ENCODE data around the gene OR52J3.

OR52J3 gene

DNA sequence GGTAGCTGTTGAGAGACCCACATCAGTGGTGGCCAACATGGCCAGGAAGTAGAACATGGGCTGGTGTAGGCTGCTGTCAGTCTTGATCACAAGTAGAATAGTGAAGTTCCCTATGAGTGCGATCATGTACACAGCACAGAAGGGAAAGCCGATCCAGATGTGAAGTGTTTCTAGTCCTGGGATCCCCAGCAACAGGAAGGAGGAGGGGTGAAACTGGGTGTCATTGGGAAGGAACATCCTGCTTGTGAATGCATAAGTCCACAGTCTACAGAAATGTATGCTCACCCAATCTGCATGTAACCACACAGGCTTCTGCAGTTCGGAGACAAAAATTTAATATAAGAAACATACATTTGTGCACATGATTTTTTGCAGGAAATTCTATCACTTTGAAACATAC, 13.1 kb downstream of the OR52J3 start, which contains the start of gene OR52E2:
TSS of gene OR52E2 (minus strand) at position 237 of the 400 bp plus-strand sequence. CDS start at position 237, 0 bp downstream.
- Mint-ChIP-seq H3K9me3 (peaks cover 2 to 8% of the 10 kb centered on the region in 2 donors), H3K27ac (no peak within 1 kb of the TSS), H3K4me3 (no peak within 1 kb of the TSS), H3K36me3 (ENCODE audit: insufficient read depth) (no peaks in the 10 kb centered on the region), H3K27me3 (no peaks in the 10 kb centered on the region), H3K4me1 (ENCODE audit: low read depth in 2 of 2) (no peaks in the 10 kb centered on the region)
- no peak for ATAC-seq (replicated peaks)
- DNase-seq: no peak

GRCh38 chr11:5065027-5065426, 18.7 kb downstream of the OR52J3 start:
- Mint-ChIP-seq H3K9me3 (peaks cover 0 to 10% of the 10 kb centered on the region in 2 donors), H3K4me1 (ENCODE audit: low read depth in 2 of 2) (no peaks in the 10 kb centered on the region), H3K27me3 (no peaks in the 10 kb centered on the region), H3K4me3 (no peak overlapping the region), H3K36me3 (ENCODE audit: insufficient read depth) (no peaks in the 10 kb centered on the region), H3K27ac (no peak overlapping the region)
- no peak for DNase-seq
- ATAC-seq (replicated peaks): no peak

DNA sequence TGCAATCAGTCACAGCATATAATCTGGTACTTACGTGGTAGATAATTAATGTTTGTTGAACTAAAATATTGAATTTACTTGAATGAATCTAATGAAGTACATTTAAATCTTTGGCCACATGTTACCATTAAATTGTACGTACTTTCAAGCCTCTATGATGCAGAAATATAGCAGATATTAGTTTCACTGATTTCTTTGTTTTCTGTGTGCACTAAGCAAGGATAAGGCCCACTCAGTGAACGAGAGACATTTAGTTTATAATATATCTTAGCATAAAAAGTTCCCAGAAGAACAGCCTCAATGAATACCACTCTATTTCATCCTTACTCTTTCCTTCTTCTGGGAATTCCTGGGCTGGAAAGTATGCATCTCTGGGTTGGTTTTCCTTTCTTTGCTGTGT, 22.9 kb downstream of the OR52J3 start, which contains the start of gene OR52E1:
TSS of gene OR52E1 (plus strand) at position 301 of the 400 bp plus-strand sequence.
- Mint-ChIP-seq H3K36me3 (ENCODE audit: insufficient read depth) (no peaks in the 10 kb centered on the region), H3K9me3 (peaks cover 0 to 10% of the 10 kb centered on the region in 2 donors), H3K27ac (no peak within 1 kb of the TSS), H3K27me3 (no peaks in the 10 kb centered on the region), H3K4me3 (no peak within 1 kb of the TSS), H3K4me1 (ENCODE audit: low read depth in 2 of 2) (no peaks in the 10 kb centered on the region)
- DNase-seq: no peak
- ATAC-seq (replicated peaks): no peak

DNA sequence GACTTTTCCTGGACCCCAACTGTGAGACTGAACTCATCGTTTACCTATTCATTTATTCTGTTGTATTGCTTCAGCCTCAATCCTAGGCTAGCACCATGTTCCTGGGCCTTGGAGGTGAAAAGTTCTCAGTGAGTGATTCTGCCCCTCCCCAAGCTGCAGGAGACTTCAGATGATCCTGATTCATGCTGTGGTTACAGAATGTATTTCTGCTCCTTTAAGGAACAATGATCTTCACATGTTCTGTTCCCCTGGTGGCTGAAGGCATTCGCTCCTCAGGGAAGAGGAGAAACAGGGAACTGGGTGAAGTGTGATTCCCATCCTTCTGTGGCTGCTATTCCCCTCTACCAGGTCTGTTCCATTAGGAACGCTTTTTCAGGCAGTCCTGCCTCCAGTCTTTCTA, 25.5 kb downstream of the OR52J3 start:
- no peak overlapping the region for H3K27ac Mint-ChIP-seq

DNA sequence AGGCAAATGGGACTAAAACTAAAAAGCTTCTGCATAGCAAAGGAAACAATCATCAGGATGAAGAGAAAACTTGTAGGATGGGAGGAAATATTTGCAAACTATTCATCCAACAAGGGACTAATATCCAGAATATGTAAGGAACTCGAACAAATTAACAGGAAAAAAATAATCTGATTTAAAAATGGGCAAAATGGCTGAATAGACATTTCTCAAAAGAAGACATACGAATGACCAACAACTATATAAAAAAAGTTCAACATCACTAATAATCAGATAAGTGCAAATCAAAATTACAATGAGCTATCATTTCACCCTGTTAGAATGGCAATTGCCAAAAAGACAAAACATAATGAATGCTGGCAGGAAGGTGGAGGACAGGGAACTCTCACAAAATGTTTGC, 35.1 kb downstream of the OR52J3 start:
- DNase-seq: no peak
- peaks cover 0 to 2% of the 10 kb centered on the region in 2 donors for H3K9me3 Mint-ChIP-seq
- no peaks in the 10 kb centered on the region for H3K4me1 Mint-ChIP-seq (ENCODE audit: low read depth in 2 of 2)
- no peak overlapping the region for H3K27ac Mint-ChIP-seq
- no peak for ATAC-seq (replicated peaks)
- peaks cover 4% of the 10 kb centered on the region for H3K36me3 Mint-ChIP-seq (ENCODE audit: insufficient read depth)
- peaks cover 0 to 4% of the 10 kb centered on the region in 2 donors for H3K27me3 Mint-ChIP-seq
- no peak overlapping the region for H3K4me3 Mint-ChIP-seq

More for the DNA sequence above, 25.5 kb downstream of the OR52J3 start:
- H3K9me3 Mint-ChIP-seq: peaks cover 3 to 5% of the 10 kb centered on the region in 2 donors
- no peaks in the 10 kb centered on the region for H3K4me1 Mint-ChIP-seq (ENCODE audit: low read depth in 2 of 2)
- no peak overlapping the region for H3K4me3 Mint-ChIP-seq
- no peak for DNase-seq
- H3K27me3 Mint-ChIP-seq: peaks cover 0 to 9% of the 10 kb centered on the region in 2 donors
- H3K36me3 Mint-ChIP-seq (ENCODE audit: insufficient read depth): no peaks in the 10 kb centered on the region
- no peak for ATAC-seq (replicated peaks)

DNA sequence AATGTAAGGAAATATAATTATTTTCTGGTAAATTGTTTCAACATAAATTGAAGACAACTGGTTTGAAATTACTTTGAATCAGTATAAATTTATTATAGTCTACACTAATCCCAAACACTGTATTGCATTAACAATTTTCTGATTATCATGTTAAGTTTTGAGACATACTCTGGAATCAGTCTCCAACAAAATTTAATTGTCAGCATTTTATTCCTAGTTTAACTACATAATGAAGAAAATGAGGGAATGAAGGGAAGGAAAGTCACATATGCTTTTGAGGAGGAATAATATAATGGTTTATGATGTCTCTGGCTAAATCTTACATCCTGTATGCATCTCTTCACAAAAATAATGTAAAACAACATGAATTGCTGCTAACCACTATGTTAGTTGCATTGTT, 37.3 kb downstream of the OR52J3 start:
- ATAC-seq (replicated peaks): no peak
- no peak overlapping the region for H3K27ac Mint-ChIP-seq
- no peak for DNase-seq
- H3K27me3 Mint-ChIP-seq: no peaks in the 10 kb centered on the region
- no peak overlapping the region for H3K4me3 Mint-ChIP-seq
- H3K9me3 Mint-ChIP-seq: peaks cover 0 to 4% of the 10 kb centered on the region in 2 donors
- H3K4me1 Mint-ChIP-seq (ENCODE audit: low read depth in 2 of 2): no peaks in the 10 kb centered on the region
- peaks cover 4% of the 10 kb centered on the region for H3K36me3 Mint-ChIP-seq (ENCODE audit: insufficient read depth)

GRCh38 chr11:5088556-5088955, 42.2 kb downstream of the OR52J3 start:
- H3K4me3 Mint-ChIP-seq: no peak overlapping the region
- no peak for DNase-seq

GRCh38 chr11:5090668-5091067, 44.3 kb downstream of the OR52J3 start:
- Mint-ChIP-seq H3K27me3 (no peaks in the 10 kb centered on the region), H3K4me1 (ENCODE audit: low read depth in 2 of 2) (no peaks in the 10 kb centered on the region), H3K36me3 (ENCODE audit: insufficient read depth) (peaks cover 1% of the 10 kb centered on the region), H3K9me3 (peaks cover 1 to 8% of the 10 kb centered on the region in 2 donors), H3K27ac (no peak overlapping the region), H3K4me3 (no peak overlapping the region)
- ATAC-seq (replicated peaks): no peak
- DNase-seq: no peak

More at GRCh38 chr11:5088556-5088955, 42.2 kb downstream of the OR52J3 start:
- Mint-ChIP-seq H3K27me3 (no peaks in the 10 kb centered on the region), H3K36me3 (ENCODE audit: insufficient read depth) (peaks cover 4% of the 10 kb centered on the region), H3K9me3 (peaks cover 1 to 8% of the 10 kb centered on the region in 2 donors), H3K27ac (no peak overlapping the region), H3K4me1 (ENCODE audit: low read depth in 2 of 2) (no peaks in the 10 kb centered on the region)
- no peak for ATAC-seq (replicated peaks)

- no peaks in the 10 kb centered on the region for H3K27me3 Mint-ChIP-seq
- DNase-seq (no peak), ATAC-seq (replicated peaks) (no peak)
- peaks cover 1 to 8% of the 10 kb centered on the region in 2 donors for H3K9me3 Mint-ChIP-seq
- no peak overlapping the region for H3K27ac Mint-ChIP-seq
- H3K4me1 Mint-ChIP-seq (ENCODE audit: low read depth in 2 of 2): no peaks in the 10 kb centered on the region
- H3K4me3 Mint-ChIP-seq: no peak overlapping the region
- no peaks in the 10 kb centered on the region for H3K36me3 Mint-ChIP-seq (ENCODE audit: insufficient read depth)
Measured at GRCh38 chr11:5092821-5093585, 46.7 kb downstream of the OR52J3 start.

DNA sequence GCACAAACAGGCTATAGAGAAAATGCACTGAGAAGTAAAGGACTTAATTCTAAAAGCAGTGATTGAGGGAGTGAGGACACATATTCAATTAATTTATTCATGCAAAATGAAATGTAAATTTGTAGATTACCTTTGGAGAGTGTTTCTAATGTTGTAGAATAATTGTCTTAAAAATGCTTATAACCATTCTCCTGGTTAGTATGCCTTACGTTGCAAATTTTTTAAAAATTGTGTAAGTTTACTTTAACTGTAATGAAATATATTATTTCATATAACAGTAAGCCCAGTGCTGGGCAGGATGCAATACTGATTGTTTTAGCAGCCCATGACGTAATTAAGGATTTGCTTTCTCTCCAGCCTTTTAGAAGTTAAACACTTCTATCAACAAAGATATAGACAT, 49.7 kb downstream of the OR52J3 start:
- Mint-ChIP-seq H3K27me3 (no peaks in the 10 kb centered on the region), H3K9me3 (peaks cover 0 to 2% of the 10 kb centered on the region in 2 donors), H3K36me3 (ENCODE audit: insufficient read depth) (no peaks in the 10 kb centered on the region), H3K4me3 (no peak overlapping the region), H3K27ac (no peak overlapping the region), H3K4me1 (ENCODE audit: low read depth in 2 of 2) (no peaks in the 10 kb centered on the region)
- ATAC-seq (replicated peaks): no peak
- no peak for DNase-seq

Measured in effector memory CD8-positive, alpha-beta T cell (primary cell).